Neural progenitor cell (in vitro differentiated cells): ENCODE results near the gene RNF151.

Experiments
- CTCF ChIP-seq: fragments of 200-600 bp; sonication (generic); IDR thresholded peaks from 2 replicates; pipeline ENCODE4 v1.5.1; 2017; ENCODE audit warnings: antibody characterized with exemption, mild to moderate bottlenecking
- EZH2phosphoT487 ChIP-seq: fragments of 200-600 bp; sonication (generic); IDR thresholded peaks from 2 replicates; pipeline ENCODE4 v1.6.1; 2017; ENCODE audit warnings: antibody characterized with exemption

GRCh38 chr16:1941162-1942046 lies 25.3 kb upstream of the RNF151 start:
- TF ChIP-seq CTCF (peak; percentile 35), EZH2phosphoT487 (no peak)
